Measurements from ENCODE around the gene ERCC6.

Gene ERCC6

DNA sequence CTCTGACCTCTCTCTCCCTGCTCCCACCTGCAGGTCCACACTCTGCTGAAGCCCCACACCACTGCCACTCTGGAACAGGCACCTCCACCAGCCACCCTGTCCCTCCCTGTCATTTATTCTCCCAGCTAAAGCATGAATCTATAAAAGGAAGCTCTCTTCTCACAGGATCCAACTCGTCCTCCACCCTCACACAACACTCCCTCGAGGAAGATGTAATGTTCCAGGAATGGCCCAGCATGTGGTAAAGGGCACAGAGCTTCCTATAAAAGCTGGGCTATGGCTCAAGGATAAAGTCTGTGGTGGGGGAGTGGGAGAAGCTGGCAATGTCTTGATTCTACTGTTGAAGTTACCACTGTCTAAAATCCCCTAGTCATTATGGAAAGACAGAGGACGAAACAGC lies 67.4 kb downstream of the ERCC6 start:
- no peak overlapping the region for H3K4me3 ChIP-seq (ENCODE audit: low read depth, low read length)
- TF ChIP-seq MYC (IDR thresholded peaks at IDR 0.05; ENCODE audit: low read depth, low read length) (no peak), POLR2A (IDR thresholded peaks at IDR 0.05; ENCODE audit: extremely low read depth, insufficient read length) (no peak)
- TF ChIP-seq, protein P1, sequence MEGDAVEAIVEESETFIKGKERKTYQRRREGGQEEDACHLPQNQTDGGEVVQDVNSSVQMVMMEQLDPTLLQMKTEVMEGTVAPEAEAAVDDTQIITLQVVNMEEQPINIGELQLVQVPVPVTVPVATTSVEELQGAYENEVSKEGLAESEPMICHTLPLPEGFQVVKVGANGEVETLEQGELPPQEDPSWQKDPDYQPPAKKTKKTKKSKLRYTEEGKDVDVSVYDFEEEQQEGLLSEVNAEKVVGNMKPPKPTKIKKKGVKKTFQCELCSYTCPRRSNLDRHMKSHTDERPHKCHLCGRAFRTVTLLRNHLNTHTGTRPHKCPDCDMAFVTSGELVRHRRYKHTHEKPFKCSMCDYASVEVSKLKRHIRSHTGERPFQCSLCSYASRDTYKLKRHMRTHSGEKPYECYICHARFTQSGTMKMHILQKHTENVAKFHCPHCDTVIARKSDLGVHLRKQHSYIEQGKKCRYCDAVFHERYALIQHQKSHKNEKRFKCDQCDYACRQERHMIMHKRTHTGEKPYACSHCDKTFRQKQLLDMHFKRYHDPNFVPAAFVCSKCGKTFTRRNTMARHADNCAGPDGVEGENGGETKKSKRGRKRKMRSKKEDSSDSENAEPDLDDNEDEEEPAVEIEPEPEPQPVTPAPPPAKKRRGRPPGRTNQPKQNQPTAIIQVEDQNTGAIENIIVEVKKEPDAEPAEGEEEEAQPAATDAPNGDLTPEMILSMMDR (IDR thresholded peaks at IDR 0.05; ENCODE audit: low read depth, low read length): no peak
- TF ChIP-seq, protein P2, sequence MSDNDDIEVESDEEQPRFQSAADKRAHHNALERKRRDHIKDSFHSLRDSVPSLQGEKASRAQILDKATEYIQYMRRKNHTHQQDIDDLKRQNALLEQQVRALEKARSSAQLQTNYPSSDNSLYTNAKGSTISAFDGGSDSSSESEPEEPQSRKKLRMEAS (IDR thresholded peaks at IDR 0.05; ENCODE audit: low read depth, low read length): no peak
- no peak for DNase-seq (ENCODE audit: low read depth)

DNA sequence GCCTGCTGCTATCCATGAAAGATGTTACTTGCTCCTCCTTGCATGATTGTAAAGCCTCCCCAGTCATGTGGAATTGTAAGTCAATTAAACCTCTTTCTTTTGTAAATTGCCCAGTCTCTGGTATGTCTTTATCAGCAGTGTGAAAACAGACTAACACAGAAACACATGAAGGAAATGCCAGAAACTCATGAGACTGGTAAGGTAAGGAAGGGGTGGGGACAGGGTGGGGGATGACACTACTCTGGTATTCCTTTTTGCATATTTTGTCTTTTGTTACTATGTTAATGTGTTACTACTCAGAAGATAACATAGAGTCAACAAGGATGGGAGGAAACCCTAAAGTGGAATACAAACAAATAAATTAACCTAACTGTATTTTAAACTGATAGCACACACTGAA lies 73.2 kb downstream of the ERCC6 start:
- H3K4me3 ChIP-seq (ENCODE audit: low read depth, low read length): no peak overlapping the region
- TF ChIP-seq, protein P2 (IDR thresholded peaks at IDR 0.05; ENCODE audit: low read depth, low read length): no peak
- TF ChIP-seq POLR2A (IDR thresholded peaks at IDR 0.05; ENCODE audit: extremely low read depth, insufficient read length): no peak
- TF ChIP-seq MYC (IDR thresholded peaks at IDR 0.05; ENCODE audit: low read depth, low read length): no peak
- TF ChIP-seq, protein P1 (IDR thresholded peaks at IDR 0.05; ENCODE audit: low read depth, low read length): no peak
- no peak for DNase-seq (ENCODE audit: low read depth)
